HepG2 (cell line): ENCODE data around the gene SHROOM1. TPM values are rescaled to one million over a fixed set of nuclear protein-coding genes. Genes with fewer than 3 reads are reported as not detected.

Experiments used
- AGO2 ChIP-seq: fragments of 200-400 bp; formaldehyde crosslinking; optimal IDR thresholded peaks from 2 replicates; pipeline ENCODE3; 2017; ENCODE audit warnings: mild to moderate bottlenecking, low read depth, low read length, moderate library complexity
- ARNTL ChIP-seq: sonication (generic); formaldehyde crosslinking; IDR thresholded peaks from 2 replicates; pipeline ENCODE4 v1.4.0; 2020; ENCODE audit warnings: mild to moderate bottlenecking, missing genetic modification reagents
- CBFB ChIP-seq: sonication (generic); formaldehyde crosslinking; IDR thresholded peaks from 2 replicates; pipeline ENCODE4 v1.4.0; 2020; ENCODE audit warnings: missing genetic modification reagents
- CCAR2 ChIP-seq: fragments of 200-400 bp; formaldehyde crosslinking; optimal IDR thresholded peaks from 2 replicates; pipeline ENCODE3; 2018; ENCODE audit warnings: low read depth, mild to moderate bottlenecking, low read length, moderate library complexity
- ESRRA ChIP-seq: sonication (generic); formaldehyde crosslinking; IDR thresholded peaks from 2 replicates; pipeline ENCODE4 v1.5.1; 2020; ENCODE audit warnings: mild to moderate bottlenecking, low read depth, missing genetic modification reagents
- HMGA1 ChIP-seq: sonication (generic); formaldehyde crosslinking; conservative IDR thresholded peaks from 2 replicates; pipeline ENCODE4 v1.4.0; 2020; ENCODE audit warnings: missing genetic modification reagents
- HNF1A ChIP-seq, 2 experiments: sonication (generic) in 1 of 2; formaldehyde crosslinking in 1 of 2; IDR thresholded peaks; 2 replicates each; pipeline versions ENCODE4 v1.4.0 to v1.6.1; 2016 to 2020; ENCODE audit warnings: borderline replicate concordance in 1 of 2, low read depth in 1 of 2, mild to moderate bottlenecking in 1 of 2, missing genetic modification reagents in 1 of 2
- KAT8 ChIP-seq: IDR thresholded peaks from 2 replicates; pipeline ENCODE4 v1.6.1; 2016; ENCODE audit warnings: missing genetic modification reagents, missing compliant biosample characterization
- MAF1 ChIP-seq: sonication (generic); formaldehyde crosslinking; IDR thresholded peaks from 2 replicates; pipeline ENCODE4 v1.5.0; 2020; ENCODE audit warnings: missing genetic modification reagents, borderline replicate concordance
- MTF1 ChIP-seq: sonication (generic); formaldehyde crosslinking; IDR thresholded peaks from 2 replicates; pipeline ENCODE4 v1.5.0; 2020; ENCODE audit warnings: missing genetic modification reagents
- NR1H2 ChIP-seq: sonication (generic); formaldehyde crosslinking; IDR thresholded peaks from 2 replicates; pipeline ENCODE4 v1.8.1; 2022; ENCODE audit warnings: low read depth, missing genetic modification reagents, borderline replicate concordance
- PCBP1 ChIP-seq: fragments of 200-400 bp; formaldehyde crosslinking; IDR thresholded peaks from 2 replicates; pipeline ENCODE4 v1.6.1; 2017; ENCODE audit warnings: mild to moderate bottlenecking, low read depth, low read length, borderline replicate concordance
- SAFB2 ChIP-seq: sonication (generic); formaldehyde crosslinking; IDR thresholded peaks from 2 replicates; pipeline ENCODE4 v1.5.1; 2020; ENCODE audit warnings: missing genetic modification reagents, low read depth, mild to moderate bottlenecking, borderline replicate concordance
- TBX2 ChIP-seq: sonication (generic); formaldehyde crosslinking; IDR thresholded peaks from 2 replicates; pipeline ENCODE4 v1.5.0; 2020; ENCODE audit warnings: missing genetic modification reagents, mild to moderate bottlenecking, borderline replicate concordance
- ZNF816 ChIP-seq: sonication (generic); formaldehyde crosslinking; IDR thresholded peaks from 2 replicates; pipeline ENCODE4 v1.8.0; 2022; ENCODE audit warnings: missing genetic modification reagents, mild to moderate bottlenecking, borderline replicate concordance
- polyA plus RNA-seq, 8 experiments: library from polyadenylated mRNA; depleted of rRNA in 3 of 8; stranded (reverse) in 7 of 8; unstranded in 1 of 8; fragments of >200 nt; fragmentation: Illumina TruSeq in 4 of 8; extraction: Trizol in 4 of 8; gene quantifications; 2 replicates each; pipeline versions ENCODE4 v1.2.1 to v1.2.3, GENCODE V29; 2011 to 2016; ENCODE audit warnings: low read depth in 4 of 8, missing spikeins in 1 of 8, mixed read lengths in 1 of 8; ENCODE audit not compliant: insufficient read depth in 1 of 8
- total RNA-seq, 5 experiments: library from RNA; depleted of rRNA; stranded (reverse); fragments of >200 nt; fragmentation: Illumina TruSeq; extraction: Trizol; gene quantifications; 2 replicates each; pipeline ENCODE4 v1.2.3, GENCODE V29; 2016; ENCODE audit warnings: low read depth in 1 of 5
- TF ChIP-seq, protein P1 (sequence below), 2 experiments: sonication (generic) in 1 of 2; formaldehyde crosslinking in 1 of 2; IDR thresholded peaks; 2 replicates each; pipeline versions ENCODE4 v1.5.1 to v1.6.1; 2011 to 2020; ENCODE audit warnings: borderline replicate concordance in 1 of 2, low read depth in 1 of 2, low read length in 1 of 2, mild to moderate bottlenecking in 1 of 2, missing genetic modification reagents in 1 of 2, moderate library complexity in 1 of 2
- TF ChIP-seq, protein P2 (sequence below), 2 experiments: sonication (generic) in 1 of 2; formaldehyde crosslinking in 1 of 2; IDR thresholded peaks; 2 replicates each; pipeline versions ENCODE4 v1.4.0 to v1.6.1; 2018 to 2020; ENCODE audit warnings: missing genetic modification reagents in 2 of 2, borderline replicate concordance in 1 of 2, low read depth in 1 of 2, mild to moderate bottlenecking in 1 of 2, missing biosample characterization in 1 of 2
- TF ChIP-seq, protein P3 (sequence below): sonication (generic); formaldehyde crosslinking; IDR thresholded peaks from 2 replicates; pipeline ENCODE4 v1.5.0; 2020; ENCODE audit warnings: missing genetic modification reagents

Gene SHROOM1
- total and polyA plus RNA-seq, 2 of the 13 experiments (the other 11 are each of a cell fraction or from before 2014, with no cell fraction given) = 18.2 to 25.7 TPM

GRCh38 chr5:132829742-132830435 is 558 bp downstream of the SHROOM1 start (continued):
- no peak for TF ChIP-seq MTF1 (CRISPR knock-in tag)
- TF ChIP-seq HNF1A (IDR thresholded peaks at IDR 0.05; ENCODE audit: low read depth) = no peak
- TF ChIP-seq HNF1A (CRISPR knock-in tag; IDR thresholded peaks at IDR 0.05; ENCODE audit: borderline replicate concordance) = no peak
- TF ChIP-seq AGO2 = peak; percentile 88
- TF ChIP-seq ZNF816 = no peak
- TF ChIP-seq CBFB (CRISPR knock-in tag) = no peak
- peak; percentile 26; the same call in 1 of the 2 replicates for TF ChIP-seq TBX2 (CRISPR knock-in tag)
- TF ChIP-seq ESRRA (CRISPR knock-in tag) = no peak; the same call in 1 of the 2 replicates
- no peak for TF ChIP-seq SAFB2 (CRISPR knock-in tag)
- no peak for TF ChIP-seq ARNTL (CRISPR knock-in tag)
- TF ChIP-seq CCAR2 = no peak
- peak; percentile 69; the same call in 1 of the 2 replicates for TF ChIP-seq MAF1 (CRISPR knock-in tag)
- TF ChIP-seq, protein P1, sequence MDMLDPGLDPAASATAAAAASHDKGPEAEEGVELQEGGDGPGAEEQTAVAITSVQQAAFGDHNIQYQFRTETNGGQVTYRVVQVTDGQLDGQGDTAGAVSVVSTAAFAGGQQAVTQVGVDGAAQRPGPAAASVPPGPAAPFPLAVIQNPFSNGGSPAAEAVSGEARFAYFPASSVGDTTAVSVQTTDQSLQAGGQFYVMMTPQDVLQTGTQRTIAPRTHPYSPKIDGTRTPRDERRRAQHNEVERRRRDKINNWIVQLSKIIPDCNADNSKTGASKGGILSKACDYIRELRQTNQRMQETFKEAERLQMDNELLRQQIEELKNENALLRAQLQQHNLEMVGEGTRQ (IDR thresholded peaks at IDR 0.05; ENCODE audit: low read depth, low read length) = no peak
- TF ChIP-seq, protein P1 (CRISPR knock-in tag; IDR thresholded peaks at IDR 0.05; ENCODE audit: borderline replicate concordance) = no peak; the same call in 1 of the 2 replicates
- no peak for TF ChIP-seq NR1H2 (CRISPR knock-in tag)
- TF ChIP-seq, protein P2, sequence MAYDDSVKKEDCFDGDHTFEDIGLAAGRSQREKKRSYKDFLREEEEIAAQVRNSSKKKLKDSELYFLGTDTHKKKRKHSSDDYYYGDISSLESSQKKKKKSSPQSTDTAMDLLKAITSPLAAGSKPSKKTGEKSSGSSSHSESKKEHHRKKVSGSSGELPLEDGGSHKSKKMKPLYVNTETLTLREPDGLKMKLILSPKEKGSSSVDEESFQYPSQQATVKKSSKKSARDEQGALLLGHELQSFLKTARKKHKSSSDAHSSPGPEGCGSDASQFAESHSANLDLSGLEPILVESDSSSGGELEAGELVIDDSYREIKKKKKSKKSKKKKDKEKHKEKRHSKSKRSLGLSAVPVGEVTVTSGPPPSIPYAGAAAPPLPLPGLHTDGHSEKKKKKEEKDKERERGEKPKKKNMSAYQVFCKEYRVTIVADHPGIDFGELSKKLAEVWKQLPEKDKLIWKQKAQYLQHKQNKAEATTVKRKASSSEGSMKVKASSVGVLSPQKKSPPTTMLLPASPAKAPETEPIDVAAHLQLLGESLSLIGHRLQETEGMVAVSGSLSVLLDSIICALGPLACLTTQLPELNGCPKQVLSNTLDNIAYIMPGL (CRISPR knock-in tag; IDR thresholded peaks at IDR 0.05; ENCODE audit: borderline replicate concordance in 1 of 2, low read depth in 1 of 2) = peak; percentile 94 to 98
- no peak for TF ChIP-seq PCBP1
- no peak for TF ChIP-seq HMGA1 (CRISPR knock-in tag)
- TF ChIP-seq, protein P3, sequence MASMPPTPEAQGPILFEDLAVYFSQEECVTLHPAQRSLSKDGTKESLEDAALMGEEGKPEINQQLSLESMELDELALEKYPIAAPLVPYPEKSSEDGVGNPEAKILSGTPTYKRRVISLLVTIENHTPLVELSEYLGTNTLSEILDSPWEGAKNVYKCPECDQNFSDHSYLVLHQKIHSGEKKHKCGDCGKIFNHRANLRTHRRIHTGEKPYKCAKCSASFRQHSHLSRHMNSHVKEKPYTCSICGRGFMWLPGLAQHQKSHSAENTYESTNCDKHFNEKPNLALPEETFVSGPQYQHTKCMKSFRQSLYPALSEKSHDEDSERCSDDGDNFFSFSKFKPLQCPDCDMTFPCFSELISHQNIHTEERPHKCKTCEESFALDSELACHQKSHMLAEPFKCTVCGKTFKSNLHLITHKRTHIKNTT (CRISPR knock-in tag) = no peak
- no peak for TF ChIP-seq KAT8 (CRISPR knock-in tag)
